HCT116 (cell line): ENCODE results near the gene PKP2.

Source experiments
- CTCF ChIP-seq, 3 experiments: fragments of 200-600 bp in 1 of 3; sonication (generic) in 1 of 3; IDR thresholded peaks in 2 of 3; conservative IDR thresholded peaks in 1 of 3; 2 replicates each; pipeline ENCODE4 v1.5.1; 2012 to 2017; ENCODE audit warnings: low read depth in 2 of 3, low read length in 2 of 3, antibody characterized with exemption in 1 of 3, borderline replicate concordance in 1 of 3, control low read depth in 1 of 3, mild to moderate bottlenecking in 1 of 3, mixed read lengths in 1 of 3, mixed run types in 1 of 3, moderate library complexity in 1 of 3; ENCODE audit not compliant: insufficient read depth in 1 of 3
- JUND ChIP-seq: IDR thresholded peaks from 2 replicates; pipeline ENCODE4 v1.6.1; 2012
- RAD21 ChIP-seq: IDR thresholded peaks from 2 replicates; pipeline ENCODE4 v1.6.1; 2012; ENCODE audit warnings: low read depth, mild to moderate bottlenecking
- REST ChIP-seq: IDR thresholded peaks from 2 replicates; pipeline ENCODE4 v1.6.1; 2012; ENCODE audit warnings: low read depth
- SIN3A ChIP-seq: IDR thresholded peaks from 2 replicates; pipeline ENCODE4 v1.6.1; 2012; ENCODE audit warnings: low read depth
- SP1 ChIP-seq: IDR thresholded peaks from 2 replicates; pipeline ENCODE4 v1.6.1; 2012; ENCODE audit warnings: low read depth
- YY1 ChIP-seq: IDR thresholded peaks from 2 replicates; pipeline ENCODE4 v1.6.1; 2011; ENCODE audit warnings: low read length, low read depth, moderate library complexity, mild to moderate bottlenecking; ENCODE audit not compliant: insufficient replicate concordance; ENCODE audit errors: extremely low read depth

- no peak for TF ChIP-seq CTCF (IDR thresholded peaks at IDR 0.05 in 2 of 3, conservative IDR thresholded peaks at IDR 0.05 in 1 of 3; ENCODE audit: borderline replicate concordance in 1 of 3, insufficient read depth in 1 of 3, low read depth in 2 of 3, low read length in 2 of 3)
- TF ChIP-seq JUND, result no peak
- TF ChIP-seq REST, result no peak
- no peak for TF ChIP-seq YY1
- TF ChIP-seq RAD21, result no peak
- no peak for TF ChIP-seq SIN3A
- no peak for TF ChIP-seq SP1
Measured at GRCh38 chr12:32870716-32871115, 25.9 kb downstream of the PKP2 start.
